GM12801 (cell line): ENCODE measurements around the gene BNIPL.

ENCODE experiments used
- TF ChIP-seq, protein P1 (sequence below): IDR thresholded peaks from one replicate; pipeline ENCODE4 v1.5.1; 2011; ENCODE audit warnings: control low read depth; ENCODE audit not compliant: insufficient read length; ENCODE audit errors: extremely low read depth

Gene BNIPL

GRCh38 chr1:151010346-151010726 is 26.1 kb upstream of the BNIPL start:
- TF ChIP-seq, protein P1, sequence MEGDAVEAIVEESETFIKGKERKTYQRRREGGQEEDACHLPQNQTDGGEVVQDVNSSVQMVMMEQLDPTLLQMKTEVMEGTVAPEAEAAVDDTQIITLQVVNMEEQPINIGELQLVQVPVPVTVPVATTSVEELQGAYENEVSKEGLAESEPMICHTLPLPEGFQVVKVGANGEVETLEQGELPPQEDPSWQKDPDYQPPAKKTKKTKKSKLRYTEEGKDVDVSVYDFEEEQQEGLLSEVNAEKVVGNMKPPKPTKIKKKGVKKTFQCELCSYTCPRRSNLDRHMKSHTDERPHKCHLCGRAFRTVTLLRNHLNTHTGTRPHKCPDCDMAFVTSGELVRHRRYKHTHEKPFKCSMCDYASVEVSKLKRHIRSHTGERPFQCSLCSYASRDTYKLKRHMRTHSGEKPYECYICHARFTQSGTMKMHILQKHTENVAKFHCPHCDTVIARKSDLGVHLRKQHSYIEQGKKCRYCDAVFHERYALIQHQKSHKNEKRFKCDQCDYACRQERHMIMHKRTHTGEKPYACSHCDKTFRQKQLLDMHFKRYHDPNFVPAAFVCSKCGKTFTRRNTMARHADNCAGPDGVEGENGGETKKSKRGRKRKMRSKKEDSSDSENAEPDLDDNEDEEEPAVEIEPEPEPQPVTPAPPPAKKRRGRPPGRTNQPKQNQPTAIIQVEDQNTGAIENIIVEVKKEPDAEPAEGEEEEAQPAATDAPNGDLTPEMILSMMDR: no peak

- TF ChIP-seq, protein P1: no peak
Measured at GRCh38 chr1:151011154-151011850, 25.1 kb upstream of the BNIPL start.

GRCh38 chr1:151012684-151013471 is 23.5 kb upstream of the BNIPL start:
- TF ChIP-seq, protein P1: no peak

DNA sequence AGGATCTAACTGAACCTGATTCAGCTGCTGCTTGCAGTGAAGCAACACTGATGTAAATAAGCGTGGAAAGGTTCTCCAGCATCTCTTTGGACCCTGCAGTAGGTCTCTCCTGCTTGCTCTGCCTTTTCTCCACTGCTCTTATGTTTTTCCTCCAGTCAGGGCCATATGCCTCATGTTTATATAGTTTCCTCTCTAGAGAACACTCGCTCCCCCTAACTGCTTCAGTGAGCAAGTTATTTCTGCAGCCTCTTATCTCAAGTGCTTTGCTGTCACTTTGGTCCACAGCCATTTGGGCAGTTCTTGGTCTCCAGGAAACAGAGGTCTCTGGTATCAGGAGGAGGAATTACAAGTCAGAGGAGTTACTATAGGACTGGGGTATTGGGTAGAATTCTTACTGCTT is 22.9 kb upstream of the BNIPL start:
- TF ChIP-seq, protein P1: no peak

- TF ChIP-seq, protein P1: no peak
Measured at GRCh38 chr1:151024540-151025146, 11.7 kb upstream of the BNIPL start.

DNA sequence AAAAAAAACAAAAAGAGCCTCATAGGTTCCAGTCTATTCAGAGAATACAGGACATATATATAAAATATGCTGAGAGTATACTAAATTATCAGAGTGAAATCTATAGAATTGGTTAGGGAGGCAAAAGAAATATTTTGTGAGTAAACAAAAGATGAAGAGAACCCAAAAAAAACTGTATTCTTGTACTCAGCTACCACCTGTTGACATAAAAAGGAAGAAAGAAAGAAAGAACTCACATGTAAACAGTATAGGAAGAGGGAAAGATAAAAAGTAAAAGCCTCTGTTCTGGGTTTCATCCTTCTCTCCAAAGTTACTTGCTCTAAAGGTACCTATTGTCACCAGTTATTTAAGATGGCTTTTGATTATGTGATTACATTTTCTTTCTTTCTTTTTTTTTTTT is 9.9 kb upstream of the BNIPL start:
- TF ChIP-seq, protein P1: no peak

DNA sequence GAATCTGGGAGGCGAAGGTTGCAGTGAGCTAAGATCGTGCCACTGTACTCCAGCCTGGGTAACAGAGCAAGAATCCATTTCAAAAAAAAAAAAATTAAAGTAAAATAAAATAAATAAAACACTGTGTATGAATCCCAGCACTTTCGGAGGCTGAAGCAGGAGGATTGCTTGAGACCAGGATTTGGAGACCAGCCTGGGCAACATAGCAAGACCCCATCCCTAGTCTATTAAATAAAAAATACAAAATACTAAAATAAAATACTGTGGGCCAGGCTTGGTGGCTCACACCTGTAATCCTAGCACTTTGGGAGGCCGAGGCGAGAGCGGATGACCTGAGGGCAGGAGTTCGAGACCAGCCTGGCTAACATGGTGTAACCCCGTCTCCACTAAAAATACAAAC is 4.2 kb upstream of the BNIPL start:
- TF ChIP-seq, protein P1: no peak
